Tibial nerve (tissue), 3 donors: ENCODE measurements around the gene RAVER2.

ENCODE experiments used
- CTCF ChIP-seq, 5 experiments: fragments of 200-600 bp in 3 of 5; fragments of 450-650 bp in 2 of 5; sonication (generic) in 3 of 5; IDR thresholded peaks; one replicate each; pipeline ENCODE4 v1.5.1; 2016 to 2019; ENCODE audit warnings: antibody characterized with exemption in 5 of 5, mild to moderate bottlenecking in 3 of 5, moderate library complexity in 2 of 5
- POLR2A ChIP-seq, 2 donors: fragments of 450-650 bp; IDR thresholded peaks; one replicate each; pipeline ENCODE4 v1.6.1; 2017; ENCODE audit warnings: antibody characterized with exemption in 2 of 2, mild to moderate bottlenecking in 2 of 2, moderate library complexity in 2 of 2

GRCh38 chr1:64875101-64875500, 130.2 kb downstream of the RAVER2 start:
- TF ChIP-seq POLR2A (IDR thresholded peaks at IDR 0.05), result no peak
- no peak for TF ChIP-seq CTCF (IDR thresholded peaks at IDR 0.05)
